HuH-7.5 (cell line): ENCODE data around the gene MATCAP1.

Experiments
- DNase-seq: peaks from one replicate; pipeline ENCODE4 v3.0.0; 2011; ENCODE audit warnings: low spot score

The MATCAP1 gene

GRCh38 chr16:67156143-67156844, 27.5 kb downstream of the MATCAP1 start:
- DNase-seq, result no peak

- DNase-seq, result peak; percentile 95
Observed at GRCh38 chr16:67155295-67156142, 28.2 kb downstream of the MATCAP1 start.

- DNase-seq, result no peak
Observed at GRCh38 chr16:67154578-67155294, 29.0 kb downstream of the MATCAP1 start.

- no peak for DNase-seq
Observed at GRCh38 chr16:67151431-67152097, 32.2 kb downstream of the MATCAP1 start.

- DNase-seq, result no peak
Observed at GRCh38 chr16:67150833-67151396, 32.8 kb downstream of the MATCAP1 start, which contains the start of gene B3GNT9. Gene B3GNT9, minus strand, starts transcription at chr16:67150998. Its CDS starts 513 bp downstream, at chr16:67150485.

- DNase-seq, result no peak
Observed at GRCh38 chr16:67150047-67150832, 33.5 kb downstream of the MATCAP1 start.

GRCh38 chr16:67149276-67150046, 34.3 kb downstream of the MATCAP1 start:
- no peak for DNase-seq

GRCh38 chr16:67148656-67149275, 35.0 kb downstream of the MATCAP1 start:
- no peak for DNase-seq

GRCh38 chr16:67148221-67148620, 35.5 kb downstream of the MATCAP1 start:
- no peak for DNase-seq

- no peak for DNase-seq
Observed at GRCh38 chr16:67147437-67148140, 36.2 kb downstream of the MATCAP1 start.

GRCh38 chr16:67146523-67147357, 37.0 kb downstream of the MATCAP1 start:
- no peak for DNase-seq

- DNase-seq, result no peak
Observed at GRCh38 chr16:67145746-67146145, 38.0 kb downstream of the MATCAP1 start.

GRCh38 chr16:67144943-67145342, 38.8 kb downstream of the MATCAP1 start:
- DNase-seq, result no peak

- DNase-seq, result no peak
Observed at GRCh38 chr16:67142342-67142741, 41.4 kb downstream of the MATCAP1 start.

GRCh38 chr16:67141391-67141790, 42.4 kb downstream of the MATCAP1 start:
- DNase-seq, result no peak

- DNase-seq, result no peak
Observed at GRCh38 chr16:67137605-67138004, 46.2 kb downstream of the MATCAP1 start.

- no peak for DNase-seq
Observed at GRCh38 chr16:67129422-67129821, 54.3 kb downstream of the MATCAP1 start.

- no peak for DNase-seq
Observed at GRCh38 chr16:67128887-67129286, 54.9 kb downstream of the MATCAP1 start.
